NCI-H524 (cell line): Measurements from ENCODE around the gene LRRC32.

ENCODE experiments used
- DNase-seq, 2 experiments: peaks; one replicate each; lab custom pipeline; 2025; lab: John Stamatoyannopoulos, UW

The LRRC32 gene

DNA sequence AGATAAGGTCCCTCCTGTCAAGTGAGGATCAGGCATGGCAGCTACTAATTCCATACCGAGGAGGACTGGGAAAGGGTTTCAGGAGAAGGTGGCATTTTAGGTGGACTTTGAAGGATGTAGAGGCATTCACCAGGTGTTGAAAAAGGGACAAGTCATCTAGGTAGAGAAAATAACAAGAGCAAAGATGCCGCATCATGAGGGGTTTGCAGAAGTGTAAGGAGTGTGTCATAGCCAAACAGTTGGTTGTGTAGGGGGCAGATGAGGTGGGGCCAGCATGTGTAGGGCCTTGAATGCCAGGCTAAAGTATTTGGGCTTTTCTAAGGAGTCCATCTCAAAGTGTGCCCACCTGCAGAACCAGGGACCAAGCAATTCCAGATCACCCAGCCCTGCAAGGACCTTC, 11.6 kb upstream of the LRRC32 start:
- DNase-seq, result no peak

DNA sequence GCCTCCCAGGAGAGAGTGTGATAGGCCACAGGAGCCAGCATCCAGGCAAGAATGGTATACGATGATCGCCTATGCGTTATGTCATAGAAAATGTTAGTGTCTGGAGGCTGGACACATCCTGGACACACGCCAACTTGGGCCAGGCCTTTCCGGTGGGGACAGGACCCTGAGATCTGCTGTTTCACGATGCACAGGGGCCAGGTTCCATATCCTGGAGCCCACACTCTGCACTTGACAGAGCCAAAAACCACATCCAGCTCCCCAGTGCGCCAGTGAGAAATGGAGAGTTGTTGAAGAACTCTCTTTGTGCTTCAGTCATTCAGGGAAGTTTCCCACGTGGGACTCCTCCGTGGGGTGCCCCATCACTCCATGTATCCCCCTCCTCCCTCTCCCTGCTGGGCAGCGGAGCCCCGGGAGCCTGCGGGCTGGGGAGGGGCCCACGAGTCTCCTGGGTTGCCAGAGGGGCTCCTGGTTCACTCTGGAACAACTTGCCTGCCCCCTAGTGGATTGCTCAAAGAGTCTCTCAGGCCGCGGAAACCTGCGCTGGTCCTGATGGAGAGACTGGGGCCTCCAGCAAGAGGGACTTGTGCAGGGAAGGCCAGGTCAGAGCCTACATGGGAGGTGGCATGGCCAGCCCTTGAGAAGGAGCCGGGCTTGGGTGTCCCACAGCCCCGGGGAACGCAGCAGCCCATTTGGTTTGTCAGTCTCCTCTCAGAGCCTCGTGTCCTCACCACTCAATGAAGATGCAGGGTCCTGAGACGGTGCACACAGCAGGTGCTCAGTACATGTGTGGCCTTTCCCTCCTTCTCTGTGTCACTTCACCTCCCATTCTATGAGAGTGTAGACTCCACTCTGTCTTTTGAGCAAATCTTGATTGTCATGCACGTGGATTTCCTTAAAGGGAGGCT, 10.2 kb upstream of the LRRC32 start:
- peak; percentile 43 to 80 for DNase-seq

DNA sequence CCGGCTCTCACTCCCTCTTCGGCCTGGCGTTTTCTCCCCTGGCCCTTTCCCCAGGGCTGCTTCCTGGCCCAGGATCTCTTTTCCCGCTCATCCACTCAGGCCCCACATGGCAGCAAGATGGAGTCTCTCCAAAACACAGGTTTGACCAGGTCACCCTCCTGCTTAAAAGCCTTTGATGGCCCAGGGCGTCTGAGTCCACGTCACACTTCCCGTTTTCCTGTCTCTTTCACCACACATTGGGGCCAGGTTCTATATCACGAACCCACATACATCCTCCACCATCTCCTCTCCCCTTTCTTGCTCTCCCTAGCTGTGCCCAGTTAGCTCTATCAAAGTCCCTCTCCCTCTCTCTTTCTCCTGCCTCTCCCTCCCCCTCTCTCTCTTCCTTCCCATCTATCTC, 7.8 kb upstream of the LRRC32 start:
- DNase-seq, result no peak

DNA sequence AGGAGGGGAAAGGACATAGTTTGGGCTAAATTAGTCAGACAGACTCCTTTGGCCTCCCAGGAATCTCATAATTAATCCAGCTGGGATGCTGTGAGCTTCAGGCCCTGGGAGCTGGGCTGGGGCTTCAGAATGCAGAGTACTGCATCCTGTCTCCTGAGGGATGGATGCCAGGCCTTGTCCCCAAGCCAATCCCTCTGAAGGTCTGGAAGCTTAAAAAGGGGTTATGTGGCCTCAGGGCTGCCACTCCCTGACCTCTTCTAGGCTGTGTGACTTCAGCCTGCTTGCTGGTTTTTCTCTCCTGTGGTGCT, 6.9 kb upstream of the LRRC32 start:
- DNase-seq, result no peak

DNA sequence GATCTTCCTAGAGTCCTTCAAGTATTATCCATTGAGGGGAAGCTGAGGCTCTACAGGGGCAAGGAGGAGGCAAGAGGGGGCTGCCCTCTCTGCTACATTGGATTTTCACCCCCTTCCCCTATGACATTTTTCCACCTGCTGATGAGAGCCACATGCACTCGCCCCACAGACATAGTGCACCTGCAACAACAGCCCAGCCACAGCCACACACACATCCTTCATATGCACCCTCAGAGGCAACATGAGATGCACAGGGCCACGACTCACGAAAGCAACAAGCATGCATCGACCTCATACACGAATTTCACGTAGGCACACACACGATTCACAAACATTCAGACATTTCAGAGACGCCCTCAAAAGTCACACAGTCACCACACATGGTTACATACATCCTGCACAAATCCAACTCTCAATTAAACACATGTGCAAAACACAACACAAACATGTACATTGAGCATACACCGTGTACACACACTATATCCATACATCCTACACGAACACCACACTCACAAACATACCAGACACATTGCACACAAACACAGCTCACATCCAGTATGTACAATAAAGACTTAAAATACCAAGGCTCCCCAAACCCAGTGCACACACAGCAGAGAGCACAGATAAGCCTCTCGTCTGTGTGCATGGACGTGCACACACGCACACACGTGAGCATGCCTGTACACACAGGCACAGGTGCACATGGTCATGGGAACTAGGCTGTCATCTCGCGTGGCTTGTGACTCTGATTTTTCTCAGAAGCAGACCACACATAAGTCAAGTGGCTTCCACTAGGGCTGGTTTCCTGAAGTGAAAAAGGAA, 6.3 kb upstream of the LRRC32 start:
- no peak for DNase-seq

DNA sequence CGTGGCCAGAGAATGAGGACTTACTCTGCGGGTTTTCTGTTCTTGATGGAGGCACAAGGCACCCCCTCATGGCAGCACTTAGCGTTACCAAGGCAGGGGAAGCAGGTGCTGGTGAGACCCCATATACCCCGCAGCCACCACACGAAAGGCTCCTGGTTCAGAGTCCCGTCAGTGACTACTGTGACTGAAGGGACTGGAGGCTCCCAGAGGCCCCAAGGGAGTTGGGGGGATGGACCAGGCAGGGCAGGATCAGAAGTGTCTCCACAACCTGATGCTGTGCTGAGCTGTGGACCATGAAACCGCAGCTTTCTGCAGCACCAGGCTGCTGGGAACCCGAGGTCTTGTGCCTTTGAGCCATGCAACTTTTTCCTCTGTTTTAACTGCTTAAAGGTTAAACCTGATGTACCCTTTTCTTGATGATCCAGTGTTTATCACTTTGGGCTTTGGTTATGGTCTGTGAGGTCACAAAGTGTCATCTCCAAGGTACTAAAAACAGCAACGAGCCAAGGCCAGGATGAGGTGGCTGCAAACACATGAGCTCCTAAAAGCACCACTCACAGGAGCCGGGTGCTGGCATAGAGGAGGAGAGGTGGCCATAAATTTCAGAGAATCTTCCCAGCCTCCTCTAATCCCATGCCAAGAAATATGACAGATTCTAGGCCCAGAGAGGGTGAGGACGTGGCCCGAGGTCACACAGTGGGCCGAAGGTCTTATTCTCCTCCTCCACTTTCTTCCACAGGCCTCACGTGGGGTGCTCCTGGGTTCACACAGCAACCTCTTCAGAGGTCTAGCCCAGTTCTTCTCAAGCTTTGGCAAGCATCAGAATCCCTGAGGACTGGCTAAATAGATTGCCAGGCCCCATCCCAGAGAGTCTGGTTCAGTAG, 4.2 kb upstream of the LRRC32 start:
- no peak for DNase-seq

DNA sequence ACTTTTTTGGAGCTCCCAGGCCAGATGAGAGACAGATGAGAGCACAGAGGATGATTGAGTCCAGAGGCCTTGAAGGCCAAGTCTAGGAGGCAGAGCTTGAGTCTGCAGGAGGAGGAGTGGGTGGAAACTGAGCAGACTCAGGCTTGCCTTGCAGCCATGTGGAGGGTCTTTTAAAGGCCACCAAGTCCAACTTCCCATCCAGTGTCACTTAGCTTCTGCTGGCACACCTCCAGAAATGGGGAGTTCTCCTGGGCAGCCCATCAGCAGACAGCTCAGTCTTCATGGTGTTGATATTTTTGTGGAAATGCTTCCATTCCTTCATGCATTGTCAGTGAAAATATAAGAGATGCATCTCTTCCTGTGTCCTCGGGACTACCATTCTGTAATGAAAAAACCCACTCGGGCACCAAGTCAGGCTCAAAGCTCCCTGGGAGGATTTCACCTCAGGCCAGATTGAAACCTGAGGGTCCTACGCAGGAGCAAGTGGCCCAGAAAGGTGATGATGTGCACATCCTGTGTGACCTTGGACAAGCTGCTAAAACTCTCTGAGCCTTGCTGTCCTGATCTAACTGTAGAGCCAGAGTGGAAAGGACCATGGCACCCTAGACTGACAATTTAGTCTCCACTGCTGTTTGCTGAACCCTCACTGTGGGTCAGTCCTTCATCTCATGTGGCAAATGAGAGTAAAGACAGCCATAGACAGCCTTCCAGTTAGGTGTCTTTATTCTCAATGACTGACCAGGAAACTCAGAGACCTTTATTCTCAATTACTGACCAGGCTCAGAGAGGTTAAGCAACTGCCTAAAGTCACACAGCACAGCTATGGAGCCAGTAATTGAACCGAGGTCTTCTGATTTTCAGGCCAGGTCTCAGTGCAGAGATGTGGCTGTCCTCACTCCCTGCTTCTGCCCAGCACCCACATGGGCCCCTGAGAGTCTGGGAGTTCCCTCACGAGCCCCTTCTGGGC, 2.9 kb upstream of the LRRC32 start:
- DNase-seq, result no peak

DNA sequence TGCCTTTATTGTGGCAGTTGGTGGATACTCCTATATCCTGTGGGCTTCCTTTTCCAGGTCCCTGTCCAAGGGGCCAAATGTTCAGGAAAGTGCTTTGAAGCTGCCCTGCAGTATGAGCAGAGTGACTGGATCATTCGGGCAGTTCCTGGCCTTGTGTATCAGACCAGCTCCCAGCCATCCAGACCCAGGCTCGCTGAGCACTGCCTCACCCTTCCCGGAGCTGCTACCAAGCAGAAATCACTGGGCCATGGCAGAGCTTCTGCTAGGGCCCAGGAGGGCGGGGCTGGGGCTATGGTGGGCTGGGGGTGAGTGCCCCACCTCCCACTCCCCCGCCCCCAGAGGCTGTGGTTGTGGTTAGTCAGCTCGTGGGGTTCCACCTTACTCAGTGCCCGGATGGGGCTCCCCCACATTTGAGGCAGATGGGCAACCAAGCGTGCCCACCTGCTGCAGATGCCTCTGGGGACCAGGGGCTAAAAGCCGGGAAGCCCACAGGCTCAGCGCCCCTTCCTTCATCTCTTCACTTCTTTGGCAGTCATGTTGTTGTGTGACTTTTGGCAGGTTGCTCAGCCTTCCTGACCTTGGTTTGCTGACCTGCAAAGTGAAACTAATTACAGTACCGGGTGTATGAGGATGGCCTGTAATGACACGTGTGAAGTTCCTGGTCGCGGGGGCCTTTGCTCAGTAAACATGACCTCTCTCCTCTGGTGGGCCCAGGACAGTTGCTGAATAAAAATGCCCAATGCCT, 2.1 kb upstream of the LRRC32 start:
- DNase-seq, result no peak

DNA sequence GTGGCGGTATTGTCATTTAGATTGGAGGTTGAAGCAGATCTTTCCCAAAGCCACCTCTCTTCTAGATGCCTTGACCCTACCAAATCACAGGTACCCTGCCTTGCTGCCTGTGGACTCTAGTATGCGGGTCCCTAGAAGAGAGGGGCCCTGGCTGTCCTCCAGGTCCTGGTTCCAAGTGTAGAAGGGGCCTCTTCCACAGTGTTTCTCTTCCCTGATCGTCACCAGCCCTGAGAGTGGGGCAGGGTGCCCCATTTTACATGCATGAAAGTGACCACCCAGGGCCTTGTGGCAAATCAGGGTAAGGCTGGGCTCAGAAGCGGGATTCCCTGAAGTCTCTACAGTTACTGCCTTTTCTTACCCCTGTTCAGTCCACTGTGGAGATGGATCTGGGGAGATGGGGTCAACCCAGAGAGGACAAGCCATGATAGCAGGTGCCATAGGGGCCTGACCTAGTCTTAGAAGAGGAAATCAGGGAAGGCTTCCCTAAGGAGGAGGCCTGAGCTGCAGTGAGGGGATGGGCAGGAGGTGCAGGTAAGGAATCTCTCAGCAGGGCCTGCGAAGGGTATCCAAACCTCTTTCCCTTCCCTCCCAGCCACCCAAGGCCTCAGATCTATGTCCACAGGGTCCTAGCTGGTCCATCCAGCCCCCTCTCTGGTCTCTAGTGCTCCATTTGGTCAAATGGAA, 1.2 kb upstream of the LRRC32 start:
- no peak for DNase-seq

DNA sequence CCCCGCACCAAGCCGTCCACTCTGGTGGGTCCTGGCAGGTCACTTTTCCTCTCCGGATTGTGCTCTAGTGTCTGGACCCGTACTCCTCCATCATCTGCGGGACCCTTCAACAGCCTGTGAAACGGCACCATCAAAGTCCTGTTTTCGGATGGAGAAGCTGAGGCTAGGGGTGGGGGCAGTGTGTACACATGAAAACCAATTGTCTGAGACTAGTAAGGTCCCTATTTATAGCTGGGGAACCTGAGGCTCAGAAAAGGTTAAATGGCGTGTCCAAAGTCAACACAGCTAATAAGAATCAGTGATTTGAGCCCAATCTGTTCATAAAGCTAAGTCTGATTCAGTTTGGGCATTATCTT, 668 bp upstream of the LRRC32 start:
- DNase-seq, result no peak

DNA sequence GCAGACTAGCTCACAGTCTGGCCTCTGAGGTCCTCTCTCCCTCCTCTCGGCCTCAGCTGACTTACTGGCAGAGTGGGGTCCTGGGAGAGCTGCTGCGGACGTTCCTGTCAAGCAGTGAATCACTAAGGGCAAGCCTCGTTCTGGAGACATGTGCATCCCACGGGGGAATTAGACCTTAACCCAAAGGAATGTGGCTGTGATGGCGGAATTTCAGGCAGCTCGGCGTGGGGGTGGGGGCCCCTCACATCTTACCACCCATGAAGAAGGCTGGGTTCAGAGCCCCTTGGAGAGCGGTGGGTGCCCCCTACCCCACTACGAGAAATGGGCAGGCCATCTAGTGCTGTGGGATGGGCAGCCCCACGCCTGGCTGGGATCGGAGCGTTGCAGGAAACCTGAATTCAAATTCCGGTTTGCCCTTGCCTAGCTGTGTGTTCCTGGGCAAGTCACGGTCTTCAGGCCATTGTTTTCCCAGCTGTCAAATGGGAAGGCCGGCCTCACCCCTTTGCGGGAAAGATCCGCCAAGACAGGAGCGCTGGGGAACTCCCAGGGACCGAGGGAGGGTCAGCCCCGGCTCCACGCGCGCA, 554 bp downstream of the LRRC32 start:
- no peak for DNase-seq

DNA sequence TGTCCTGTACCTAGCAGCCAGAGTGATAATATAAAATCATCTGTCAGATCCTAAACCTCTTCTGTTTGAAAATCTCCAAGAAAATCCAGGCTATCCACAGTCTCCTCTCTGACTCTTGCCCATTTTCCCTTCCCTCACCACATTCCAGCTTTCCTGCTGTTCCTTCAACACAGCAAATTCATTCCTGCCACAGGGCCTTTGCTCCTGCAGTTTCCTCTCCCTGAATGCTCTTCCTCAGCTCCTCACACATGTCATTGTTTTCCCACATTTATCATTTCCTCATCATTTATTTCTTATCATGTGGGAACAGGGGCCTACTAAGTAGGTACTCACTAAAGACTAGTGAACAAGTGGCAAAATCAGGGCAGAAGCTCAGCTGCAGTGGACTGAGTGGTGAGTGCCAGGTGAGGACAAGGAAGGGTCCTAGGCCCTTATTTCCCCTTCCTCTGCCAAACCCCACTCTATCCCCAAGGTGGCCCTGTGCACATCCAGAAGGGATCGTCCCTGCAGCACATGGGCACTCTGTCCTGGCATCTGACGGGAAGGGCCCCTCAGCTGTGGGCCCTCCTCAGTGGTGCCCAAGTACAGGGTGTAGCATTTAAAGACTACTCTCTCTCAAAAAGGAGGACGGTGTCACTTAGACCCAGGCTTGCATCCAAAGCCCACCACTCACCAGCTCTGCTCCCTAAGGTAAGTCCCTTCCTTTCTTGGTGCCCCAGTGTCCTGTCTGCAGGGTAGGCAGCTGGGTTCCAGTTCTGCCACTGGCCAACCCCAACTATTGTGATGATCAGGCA, 2.0 kb downstream of the LRRC32 start:
- no peak for DNase-seq

DNA sequence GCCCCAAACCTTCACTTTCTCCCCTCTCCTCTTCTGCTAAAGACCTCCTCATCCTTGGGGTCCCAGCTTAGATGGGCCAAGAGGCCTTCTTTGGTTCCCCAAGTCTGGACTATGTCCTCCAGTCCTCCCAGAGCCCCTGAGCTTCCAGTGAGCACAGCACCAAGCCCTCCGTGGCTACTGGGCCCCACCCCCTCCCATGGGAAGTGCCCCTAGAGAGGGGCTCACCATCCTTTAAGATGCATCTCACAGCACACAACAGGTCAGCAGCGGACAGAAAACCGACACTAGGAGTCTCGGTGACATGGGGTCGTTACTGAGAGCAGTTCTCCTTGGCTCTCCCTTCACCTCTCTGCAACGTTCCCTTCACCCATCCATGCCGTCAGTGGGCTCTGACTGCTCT, 2.7 kb downstream of the LRRC32 start:
- DNase-seq, result no peak

DNA sequence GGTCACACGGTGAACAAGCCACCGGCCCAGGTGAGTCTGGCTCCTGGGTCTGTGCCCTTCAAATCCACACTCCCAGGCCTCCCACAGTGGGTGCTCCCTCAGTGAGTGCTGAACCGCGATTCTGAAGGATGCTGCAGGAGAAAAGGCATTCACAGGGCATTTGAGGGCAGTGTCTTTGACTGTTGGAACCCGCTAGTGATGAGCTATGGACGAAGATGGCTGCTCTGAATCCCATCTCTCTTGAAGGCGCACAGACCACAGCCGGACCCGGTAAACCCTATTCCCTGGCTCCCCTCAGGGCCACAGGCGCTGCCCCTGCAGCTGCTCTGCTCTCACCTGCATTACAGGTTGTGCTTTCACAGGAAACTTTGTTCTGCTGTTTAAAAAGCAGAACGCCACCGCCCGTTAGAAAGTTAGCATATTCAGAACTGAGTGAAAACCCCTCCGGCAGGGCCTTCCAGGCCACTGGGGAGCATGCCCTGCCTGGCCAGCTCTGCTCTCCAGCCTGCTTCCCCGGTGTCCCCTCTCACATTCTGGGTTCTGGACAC, 3.2 kb downstream of the LRRC32 start:
- DNase-seq, result no peak

DNA sequence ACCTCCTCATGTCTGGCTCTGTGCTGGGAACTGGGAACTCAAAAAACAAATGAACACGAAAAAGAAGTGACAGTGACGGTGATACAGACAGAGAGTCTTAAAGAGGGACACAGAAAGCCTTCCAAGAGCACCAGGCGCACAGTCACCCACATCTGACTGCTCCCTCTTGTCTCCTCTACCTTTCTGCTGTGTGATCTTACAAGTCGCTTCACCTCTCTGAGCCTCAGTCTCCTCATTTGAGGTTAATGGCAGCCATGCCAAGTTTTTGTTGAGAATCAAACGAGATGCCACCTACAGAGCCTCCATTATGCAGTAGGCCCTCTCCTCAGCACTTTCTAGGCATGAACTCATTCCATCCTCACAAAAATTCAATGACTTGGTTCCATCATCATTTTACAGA, 3.7 kb downstream of the LRRC32 start:
- DNase-seq, result no peak

DNA sequence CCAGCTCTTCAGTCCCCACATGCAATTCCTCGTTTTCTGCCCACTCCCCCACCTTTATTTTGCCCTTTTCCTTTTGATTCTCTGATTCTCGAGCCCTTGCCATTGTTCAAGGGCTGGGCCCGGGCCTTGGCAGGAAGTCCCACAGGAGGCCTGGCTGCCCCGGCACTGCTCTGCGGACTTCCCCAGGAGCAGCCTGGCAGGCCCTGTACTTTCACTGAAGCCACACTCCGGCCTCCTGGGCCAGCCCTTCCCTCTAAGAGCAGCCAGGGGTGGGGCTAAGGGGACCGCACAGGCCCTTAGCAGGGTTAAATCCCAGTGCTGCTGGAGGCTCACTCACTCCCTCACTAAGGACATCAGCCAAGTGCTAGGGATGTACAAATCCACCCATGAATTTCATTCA, 4.1 kb downstream of the LRRC32 start:
- DNase-seq, result no peak

DNA sequence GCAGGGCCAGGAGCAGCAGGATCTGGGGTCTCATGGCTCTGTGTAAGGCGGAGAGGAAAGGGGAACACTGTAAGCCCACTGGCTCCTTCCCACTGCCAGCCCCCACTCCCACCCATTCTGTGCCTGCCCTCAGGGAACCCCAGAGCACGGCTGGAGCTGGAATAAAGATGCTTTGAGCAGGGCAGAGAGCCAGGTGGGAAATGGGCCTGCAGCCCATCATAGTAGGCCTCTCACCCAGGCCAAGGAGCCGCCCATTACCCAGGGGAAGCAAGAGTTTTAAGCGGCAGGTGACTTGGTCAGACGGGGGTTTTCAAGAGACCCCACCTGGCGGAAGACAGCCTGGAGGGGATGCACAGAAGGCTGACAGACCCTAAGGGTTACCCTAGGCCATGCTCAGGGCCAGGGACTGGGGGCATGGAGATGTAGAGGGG, 4.6 kb downstream of the LRRC32 start:
- DNase-seq, result no peak

DNA sequence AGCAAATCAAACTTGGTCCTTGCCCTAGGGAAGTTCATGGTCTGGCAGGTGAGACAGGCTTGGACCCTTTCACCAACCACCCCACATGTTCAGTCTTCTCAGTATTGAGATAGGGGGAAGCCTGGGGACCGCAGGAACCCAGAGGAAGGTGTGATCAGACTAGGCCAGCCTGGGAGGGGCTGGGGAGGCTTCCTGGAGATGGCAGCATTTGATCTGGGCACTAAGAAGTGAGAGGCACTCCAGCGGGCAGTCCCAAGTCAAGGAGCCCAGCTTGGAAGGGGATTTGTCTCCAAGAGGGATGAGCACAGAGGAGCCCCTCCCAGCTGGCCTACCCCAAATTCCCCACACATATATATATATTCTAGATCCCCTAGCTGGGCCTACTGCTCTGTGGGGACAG, 5.4 kb downstream of the LRRC32 start:
- no peak for DNase-seq
